ENCODE data around the gene PDE8A.
"Not testable (repeated sequence)": the region's sequence is repeated elsewhere in the genome, so short reads cannot be mapped to it uniquely, and the experiment has no call there.

PDE8A gene

GRCh38 chr15:84961114-84961452 is 20.6 kb upstream of the PDE8A start:
- no peak for DNase-seq

- no peak for DNase-seq
Observed at GRCh38 chr15:84961707-84962106, 19.9 kb upstream of the PDE8A start.

GRCh38 chr15:84962955-84963354 is 18.7 kb upstream of the PDE8A start:
- no peak for DNase-seq

DNA sequence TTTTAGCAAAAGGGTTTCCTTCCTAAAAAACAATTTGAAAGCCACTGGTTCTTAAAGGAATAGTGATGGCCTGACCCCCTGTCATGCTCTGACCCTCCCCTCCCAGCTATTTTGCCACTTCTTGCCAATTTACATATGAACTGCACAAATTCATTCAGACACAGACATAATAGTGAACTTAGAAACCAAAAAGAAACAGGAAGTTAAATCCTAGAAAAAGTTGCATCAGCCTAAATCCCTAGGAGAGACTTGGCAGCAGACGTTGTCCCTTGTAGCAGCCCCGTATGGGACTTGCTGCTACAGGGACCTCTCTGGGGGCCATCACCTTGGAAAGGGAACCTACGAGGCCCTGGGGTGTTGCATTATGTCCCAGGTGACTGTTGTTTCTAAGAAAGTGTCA is 14.3 kb upstream of the PDE8A start:
- DNase-seq, result peak; percentile 42

DNA sequence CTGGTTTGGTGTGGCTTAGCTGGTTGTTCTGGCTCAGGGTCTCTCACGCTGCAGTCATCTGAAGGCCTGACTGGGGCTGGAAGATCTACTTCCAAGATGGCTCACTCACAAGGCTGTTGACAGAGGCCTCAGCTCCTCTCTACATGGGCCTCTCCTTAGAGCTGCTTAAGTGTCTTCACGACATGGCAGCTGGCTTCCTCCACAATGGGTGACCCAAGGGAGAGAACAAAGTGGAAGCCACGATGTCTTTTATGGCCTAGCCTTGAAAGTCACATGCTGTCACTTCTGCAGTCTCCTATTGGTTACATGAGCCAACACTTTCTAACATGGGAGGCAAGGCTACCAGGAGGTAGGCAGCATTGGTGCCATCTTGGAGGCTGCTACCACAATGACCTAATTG is 13.4 kb upstream of the PDE8A start:
- no peak for DNase-seq

DNA sequence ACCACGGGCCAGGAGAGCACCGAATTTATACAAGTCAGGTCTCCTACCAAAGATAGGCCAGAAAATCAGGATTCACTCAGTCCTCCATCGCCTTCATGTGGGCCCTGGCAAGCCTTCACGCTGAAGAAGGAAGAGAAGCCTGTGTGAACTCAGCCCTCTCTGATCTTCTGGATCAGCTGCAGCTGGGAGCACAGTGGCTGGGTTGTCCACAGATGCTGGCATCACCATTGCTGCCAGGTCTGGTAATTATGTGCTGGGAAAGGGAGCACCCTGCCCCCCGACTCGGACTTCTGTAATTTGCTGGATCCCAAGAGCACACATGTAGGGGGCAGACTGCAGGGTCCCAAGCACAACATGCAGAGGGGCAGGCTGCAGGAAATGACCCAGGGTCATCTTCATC is 12.4 kb upstream of the PDE8A start:
- DNase-seq, result no peak

DNA sequence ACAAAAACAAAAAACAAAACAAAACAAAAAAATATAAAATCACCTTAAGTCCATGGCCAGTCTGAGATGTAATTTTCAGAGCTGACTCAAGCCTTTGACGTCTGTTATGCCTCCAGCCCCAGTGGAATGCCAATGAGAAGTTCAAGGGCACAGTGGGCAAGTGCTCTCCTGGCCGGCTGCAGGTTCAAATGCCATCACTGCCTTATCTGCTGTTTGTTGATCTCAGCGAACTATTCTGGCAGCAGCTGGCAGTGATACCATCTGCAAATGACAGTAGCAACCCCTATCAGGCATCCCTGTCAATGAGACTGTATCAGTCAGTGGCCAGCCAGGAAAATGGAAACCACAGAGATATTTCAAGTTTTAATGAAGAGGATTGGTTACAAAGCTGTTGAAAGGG is 10.8 kb upstream of the PDE8A start:
- no peak for DNase-seq

DNA sequence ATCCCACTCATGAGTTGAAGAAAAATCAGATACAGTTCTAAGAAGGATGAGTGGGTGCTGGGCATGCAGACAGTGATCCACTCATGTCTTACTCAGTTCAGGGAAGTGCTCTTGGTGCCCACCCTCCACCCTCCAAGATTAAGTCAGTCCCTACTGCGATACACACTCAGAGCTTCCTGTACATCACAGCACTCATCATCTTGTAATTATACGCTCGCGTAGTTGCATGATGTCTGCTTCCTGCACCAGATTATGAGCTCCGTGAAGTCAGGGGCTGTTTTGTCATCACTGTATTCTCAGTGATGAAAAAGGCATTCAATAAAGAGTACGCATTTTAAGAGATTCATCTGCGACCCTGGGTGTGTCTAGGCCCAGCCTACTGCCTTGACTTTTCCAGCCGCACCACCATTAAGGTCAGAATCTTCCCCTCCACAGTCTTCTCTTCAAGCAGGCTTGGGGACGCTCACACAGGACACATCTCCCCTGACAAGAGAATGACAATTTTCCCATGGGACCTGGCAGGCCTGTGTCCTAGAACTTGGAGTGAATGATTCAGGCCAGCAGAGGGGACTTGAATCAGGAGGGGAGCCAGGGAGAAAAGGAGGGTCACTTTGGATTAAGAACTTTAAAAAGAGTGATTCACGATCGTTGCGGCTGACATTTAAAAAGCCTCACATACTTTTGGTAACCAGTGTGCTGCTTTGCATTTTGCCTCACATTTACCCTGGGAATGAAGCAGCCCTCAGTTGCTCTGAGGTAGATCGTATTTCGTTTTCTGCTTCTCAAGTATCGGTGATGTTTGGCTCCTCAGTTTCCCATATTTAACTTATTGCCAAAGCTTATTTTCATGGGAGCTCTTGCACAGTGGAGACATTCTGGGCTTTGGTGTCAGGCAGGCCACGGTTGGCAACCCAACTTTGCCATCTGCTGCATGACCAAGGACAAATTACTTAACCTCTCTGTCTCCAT is 7.9 kb upstream of the PDE8A start:
- no peak for DNase-seq

- DNase-seq, result no peak
Observed at GRCh38 chr15:84975871-84976351, 5.7 kb upstream of the PDE8A start.

DNA sequence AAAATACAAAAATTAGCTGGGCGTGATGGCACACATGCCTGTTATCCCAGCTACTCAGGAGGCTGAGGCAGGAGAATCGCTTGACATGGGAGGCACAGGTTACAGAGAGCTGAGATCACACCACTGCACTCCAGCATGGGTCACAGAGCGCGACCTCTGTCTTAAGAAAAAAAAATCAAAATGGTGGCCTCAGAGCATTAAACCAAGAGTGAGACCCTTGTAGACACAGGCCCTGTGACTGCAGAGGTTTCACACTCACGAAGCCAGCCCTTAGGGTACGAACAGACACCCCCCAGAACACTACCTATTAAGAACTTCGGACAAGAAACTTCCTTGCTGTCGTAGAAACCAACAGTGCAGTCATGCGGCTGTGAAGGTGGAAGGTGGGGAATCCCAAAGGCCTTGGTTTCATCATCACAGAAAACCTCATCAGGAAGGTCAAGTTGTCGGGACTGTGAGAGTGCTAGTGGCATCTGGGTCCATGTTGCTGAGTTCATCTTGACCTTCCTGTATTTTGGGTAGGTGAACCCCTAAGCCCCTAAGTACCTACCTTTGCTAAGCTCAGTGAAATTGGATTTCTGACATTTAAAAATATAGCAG is 4.8 kb upstream of the PDE8A start:
- DNase-seq, result no peak

GRCh38 chr15:84979651-84980050 is 2.0 kb upstream of the PDE8A start:
- no peak for DNase-seq

GRCh38 chr15:84980196-84981053 is 1.2 kb upstream of the PDE8A start:
- peak; percentile 86 for DNase-seq

- DNase-seq, result peak; percentile 99
Observed at GRCh38 chr15:84981054-84981710, 474 bp upstream of the PDE8A start.

DNA sequence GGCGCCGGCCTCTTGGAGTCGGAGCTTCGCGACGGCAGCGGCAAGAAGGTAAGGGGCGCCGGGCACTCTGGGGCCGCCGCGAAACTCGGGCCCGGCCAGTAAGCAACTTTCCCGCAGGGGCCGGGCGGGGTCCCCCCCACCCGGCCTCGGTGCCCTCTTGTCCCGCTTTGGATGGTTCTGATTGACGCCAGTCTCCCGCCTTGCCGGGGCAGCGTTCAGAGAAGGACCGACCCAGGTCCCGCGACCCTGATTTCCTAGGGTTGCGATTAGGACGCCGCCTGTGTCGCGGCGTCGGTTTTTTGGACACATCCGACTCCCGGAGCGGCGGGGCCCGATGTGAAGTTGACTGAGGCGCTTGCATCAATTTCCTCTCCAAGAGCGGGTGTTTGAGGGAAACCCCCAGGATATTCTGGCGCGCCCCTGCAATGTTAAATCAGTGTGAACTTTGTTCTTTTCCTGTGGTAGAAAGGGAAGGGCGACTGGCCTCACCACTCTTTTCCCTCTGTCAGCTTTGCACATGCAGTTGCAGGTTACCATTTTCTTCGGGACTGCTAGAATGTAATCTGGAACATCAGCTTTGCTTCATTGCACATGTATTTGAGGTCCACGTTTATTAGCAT is 755 bp downstream of the PDE8A start:
- DNase-seq, result peak; percentile 89

- peak; percentile 63 for DNase-seq
Observed at GRCh38 chr15:84983294-84983693, 1.6 kb downstream of the PDE8A start.

GRCh38 chr15:84983711-84984110 is 2.1 kb downstream of the PDE8A start:
- no peak for DNase-seq

DNA sequence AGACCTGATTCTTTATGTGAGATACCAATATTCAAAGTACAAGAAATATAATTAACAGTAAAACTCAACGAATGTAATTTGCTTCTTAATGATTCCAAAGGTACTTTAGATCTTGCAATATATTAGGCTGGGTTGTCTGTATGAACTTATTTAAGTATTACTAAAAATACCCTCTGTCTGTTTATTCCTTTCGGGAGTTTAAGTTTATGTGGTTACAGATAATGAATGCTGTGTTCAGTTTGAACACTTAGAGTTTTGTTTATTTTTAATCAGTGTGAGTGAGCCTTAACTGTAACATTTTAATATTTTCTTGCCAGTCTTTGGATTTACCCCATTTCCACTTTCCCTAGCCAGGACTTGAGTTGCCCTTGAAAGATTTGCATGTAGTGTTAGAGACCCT is 3.5 kb downstream of the PDE8A start:
- no peak for DNase-seq

DNA sequence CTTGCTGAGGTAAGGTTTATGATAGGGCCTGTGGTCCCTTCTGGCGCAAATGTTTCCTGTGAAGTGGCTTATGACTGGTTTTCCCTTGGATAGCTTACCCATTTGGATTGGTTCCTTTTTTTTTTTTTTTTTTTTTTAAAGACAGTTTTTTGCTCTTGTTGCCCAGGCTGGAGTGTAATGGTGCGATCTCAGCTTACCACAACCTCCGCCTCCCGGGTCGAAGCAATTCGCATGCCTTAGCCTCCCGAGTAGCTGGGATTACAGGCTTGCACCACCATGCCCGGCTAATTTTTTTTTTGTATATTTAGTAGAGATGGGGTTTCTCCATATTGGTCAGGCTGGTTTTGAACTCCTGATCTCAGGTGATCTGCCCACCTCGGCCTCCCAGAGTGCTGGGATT is 5.7 kb downstream of the PDE8A start:
- DNase-seq, result not testable (repeated sequence)

GRCh38 chr15:84987949-84988624 is 6.4 kb downstream of the PDE8A start:
- no peak for DNase-seq

GRCh38 chr15:84988909-84989644 is 7.4 kb downstream of the PDE8A start:
- DNase-seq, result no peak

DNA sequence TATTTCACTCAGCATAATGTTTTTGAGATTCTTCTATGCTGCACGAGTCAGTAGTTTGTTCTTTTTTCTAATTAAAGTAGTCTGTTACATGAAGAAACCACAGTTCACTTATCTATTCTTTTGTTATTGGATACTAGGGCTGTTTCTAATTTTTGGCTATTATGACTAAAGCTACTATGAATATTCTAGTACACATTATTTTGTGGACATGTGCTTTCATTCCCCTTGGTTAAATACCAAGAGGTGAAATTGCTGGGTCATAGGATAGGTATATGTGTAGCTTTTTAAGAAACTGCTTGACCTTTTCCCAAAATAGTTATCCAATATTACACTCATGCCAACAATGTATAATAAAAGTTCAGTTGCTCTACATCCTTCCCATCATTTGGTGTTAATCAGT is 8.9 kb downstream of the PDE8A start:
- DNase-seq, result no peak

Data from suppressor macrophage treated with lipopolysaccharide for 4 hours (primary cell).